Activated B cell treated with CpG ODN at 0.5 μM for 24 hours (primary cell): Measurements from ENCODE around the gene SHC2. TPM values are rescaled to one million over a fixed set of nuclear protein-coding genes. Genes with fewer than 3 reads are reported as not detected.

Source experiments
- ATAC-seq: fragments of 200-7000 bp; cut with Tn5 transposase; one replicate; pipeline ENCODE4 v1.10.0; 2021; ENCODE audit warnings: low read depth, mild to moderate bottlenecking, moderate library complexity
- CTCF ChIA-PET: fragments of 350-600 bp; sonication (Branson Sonifier 250); formaldehyde crosslinking; loops from one replicate; lab custom pipeline; 2021; ENCODE audit warnings: antibody characterized with exemption; lab: Charles Lee
- POLR2A ChIA-PET: fragments of 350-600 bp; sonication (Branson Sonifier 250); formaldehyde crosslinking; loops from one replicate; lab custom pipeline; 2021; ENCODE audit warnings: antibody characterized with exemption; lab: Charles Lee
- DNase-seq: peaks from one replicate; pipeline ENCODE4 v3.0.0; 2022
- H3K27ac Mint-ChIP-seq: one replicate; pipeline ENCODE4 v1.8.0; 2020; ENCODE audit warnings: mixed read lengths
- H3K27me3 Mint-ChIP-seq: one replicate; pipeline ENCODE4 v1.8.0; 2021; ENCODE audit warnings: mixed read lengths
- H3K36me3 Mint-ChIP-seq: one replicate; pipeline ENCODE4 v1.8.0; 2021; ENCODE audit warnings: low read depth, mixed read lengths
- H3K4me1 Mint-ChIP-seq: one replicate; pipeline ENCODE4 v1.8.0; 2021; ENCODE audit warnings: mixed read lengths
- H3K4me3 Mint-ChIP-seq: one replicate; pipeline ENCODE4 v1.8.0; 2020; ENCODE audit warnings: mild to moderate bottlenecking, mixed read lengths
- H3K9me3 Mint-ChIP-seq: one replicate; pipeline ENCODE4 v1.8.0; 2020; ENCODE audit warnings: mixed read lengths
- intact Hi-C: fragments of 100-400 bp; cut with micrococcal nuclease; formaldehyde crosslinking; loops from one replicate; pipeline ENCODE4 v1.15.1; 2024
- total RNA-seq: library from RNA; stranded (reverse); gene quantifications from 2 replicates; pipeline ENCODE4 v1.2.3, GENCODE V29; 2022
- TF ChIP-seq, protein P1 (sequence below): fragments of 200-600 bp; IDR thresholded peaks from one replicate; pipeline ENCODE4 v1.8.0; 2022; ENCODE audit warnings: antibody characterized with exemption, mild to moderate bottlenecking

Gene SHC2
- total RNA-seq, 1 donor from 2014 or later: not detected

DNA sequence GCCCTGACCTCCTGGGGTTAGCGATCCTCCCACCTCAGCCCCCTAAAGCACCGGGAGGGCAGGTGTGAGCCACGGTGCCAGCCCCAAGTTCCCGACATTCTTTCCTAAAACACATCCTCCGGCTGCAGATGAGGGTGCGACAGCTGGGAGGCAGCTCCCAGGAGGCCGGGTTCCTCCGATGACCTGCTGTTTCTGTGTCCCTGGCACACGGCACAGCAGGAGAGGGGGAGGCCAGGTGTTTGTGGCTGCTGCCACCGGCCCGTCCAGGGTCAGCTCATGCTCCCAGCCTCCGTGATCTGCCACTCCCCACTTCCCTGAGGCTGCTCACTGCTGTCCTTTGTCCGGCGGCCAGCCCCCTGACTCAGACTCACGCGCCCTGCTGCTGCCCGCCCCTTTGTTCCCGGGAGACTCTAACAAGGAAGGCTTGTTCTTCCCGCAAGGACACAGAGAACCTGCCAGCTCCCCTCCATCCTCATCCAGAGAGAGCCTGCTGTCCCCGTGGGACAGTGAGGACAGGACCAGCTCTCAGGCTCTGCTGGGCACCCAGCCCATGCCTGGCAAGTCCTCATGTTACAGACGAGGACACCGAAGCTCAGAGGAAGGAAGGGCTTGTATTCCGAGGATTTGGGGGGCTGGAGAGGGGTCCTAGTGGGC, 24.9 kb upstream of the SHC2 start:
- no peak for ATAC-seq
- ChIA-PET POLR2A (no interaction called here), CTCF (interaction anchor here (0.9 kb wide), 1 partner anchor 25 kb away, joined by 3 read pairs; no protein-coding TSS in a partner anchor)
- peaks cover 7% of the 10 kb centered on the region for H3K9me3 Mint-ChIP-seq
- DNase-seq: no peak
- H3K27ac Mint-ChIP-seq: no peak overlapping the region
- no peaks in the 10 kb centered on the region for H3K36me3 Mint-ChIP-seq
- no peak overlapping the region for H3K4me3 Mint-ChIP-seq
- TF ChIP-seq, protein P1, sequence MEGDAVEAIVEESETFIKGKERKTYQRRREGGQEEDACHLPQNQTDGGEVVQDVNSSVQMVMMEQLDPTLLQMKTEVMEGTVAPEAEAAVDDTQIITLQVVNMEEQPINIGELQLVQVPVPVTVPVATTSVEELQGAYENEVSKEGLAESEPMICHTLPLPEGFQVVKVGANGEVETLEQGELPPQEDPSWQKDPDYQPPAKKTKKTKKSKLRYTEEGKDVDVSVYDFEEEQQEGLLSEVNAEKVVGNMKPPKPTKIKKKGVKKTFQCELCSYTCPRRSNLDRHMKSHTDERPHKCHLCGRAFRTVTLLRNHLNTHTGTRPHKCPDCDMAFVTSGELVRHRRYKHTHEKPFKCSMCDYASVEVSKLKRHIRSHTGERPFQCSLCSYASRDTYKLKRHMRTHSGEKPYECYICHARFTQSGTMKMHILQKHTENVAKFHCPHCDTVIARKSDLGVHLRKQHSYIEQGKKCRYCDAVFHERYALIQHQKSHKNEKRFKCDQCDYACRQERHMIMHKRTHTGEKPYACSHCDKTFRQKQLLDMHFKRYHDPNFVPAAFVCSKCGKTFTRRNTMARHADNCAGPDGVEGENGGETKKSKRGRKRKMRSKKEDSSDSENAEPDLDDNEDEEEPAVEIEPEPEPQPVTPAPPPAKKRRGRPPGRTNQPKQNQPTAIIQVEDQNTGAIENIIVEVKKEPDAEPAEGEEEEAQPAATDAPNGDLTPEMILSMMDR: no peak
- H3K27me3 Mint-ChIP-seq: peaks cover 8% of the 10 kb centered on the region
- intact Hi-C loops: no loop called here
- peaks cover 10% of the 10 kb centered on the region for H3K4me1 Mint-ChIP-seq

DNA sequence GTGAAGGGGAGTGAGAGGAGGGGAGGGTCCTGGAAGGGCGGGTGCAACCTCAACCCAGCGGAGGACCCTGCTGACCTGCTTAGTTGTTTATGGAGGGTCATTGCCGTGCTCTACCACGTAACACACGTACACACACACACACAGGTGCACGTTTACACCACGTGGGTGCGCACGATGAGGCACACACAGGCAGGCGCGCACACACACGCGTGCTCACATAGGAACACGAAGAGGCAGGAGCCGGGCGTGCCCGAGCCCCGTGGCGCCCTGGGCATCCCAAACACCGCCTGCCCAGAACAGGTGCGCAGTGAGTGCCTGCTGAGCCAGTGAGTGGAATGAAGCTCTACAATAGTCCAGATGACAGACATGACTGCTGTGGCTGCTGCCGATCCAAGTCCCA, 24.2 kb upstream of the SHC2 start:
- Mint-ChIP-seq H3K4me3 (no peak overlapping the region), H3K27me3 (peaks cover 8% of the 10 kb centered on the region), H3K36me3 (no peaks in the 10 kb centered on the region), H3K27ac (no peak overlapping the region), H3K9me3 (peaks cover 14% of the 10 kb centered on the region), H3K4me1 (peaks cover 13% of the 10 kb centered on the region)
- ChIA-PET POLR2A (no interaction called here), CTCF (interaction anchor here (0.9 kb wide), 1 partner anchor 26 kb away, joined by 3 read pairs; no protein-coding TSS in a partner anchor)
- DNase-seq (no peak), ATAC-seq (no peak)
- TF ChIP-seq, protein P1: no peak
- intact Hi-C loops: no loop called here

DNA sequence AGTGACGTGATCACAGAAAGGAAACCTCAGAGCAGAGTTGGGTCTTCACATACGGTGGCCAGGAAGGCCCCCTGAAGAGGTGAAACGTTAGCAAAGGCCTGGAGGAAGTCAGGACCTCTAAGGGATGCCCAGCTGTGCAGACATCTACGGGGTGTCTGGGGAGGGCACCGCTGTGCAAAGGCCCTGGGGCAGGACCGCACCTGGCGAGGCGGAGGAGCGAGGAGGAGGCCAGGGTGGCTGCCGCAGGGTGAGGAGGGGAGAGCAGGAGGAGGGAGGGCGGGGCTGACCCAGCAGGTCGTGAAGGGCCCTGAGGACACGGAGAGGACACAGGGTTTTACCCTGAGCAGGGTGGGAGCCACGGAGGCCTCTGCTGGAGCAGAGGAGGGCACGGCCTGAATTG, 23.7 kb upstream of the SHC2 start:
- TF ChIP-seq, protein P1: no peak
- Mint-ChIP-seq H3K9me3 (peaks cover 14% of the 10 kb centered on the region), H3K27me3 (peaks cover 8% of the 10 kb centered on the region), H3K4me3 (no peak overlapping the region), H3K27ac (no peak overlapping the region), H3K4me1 (peaks cover 11% of the 10 kb centered on the region), H3K36me3 (no peaks in the 10 kb centered on the region)
- intact Hi-C loops: no loop called here
- DNase-seq (no peak), ATAC-seq (no peak)
- CTCF ChIA-PET: no interaction called here
- POLR2A ChIA-PET: no interaction called here

DNA sequence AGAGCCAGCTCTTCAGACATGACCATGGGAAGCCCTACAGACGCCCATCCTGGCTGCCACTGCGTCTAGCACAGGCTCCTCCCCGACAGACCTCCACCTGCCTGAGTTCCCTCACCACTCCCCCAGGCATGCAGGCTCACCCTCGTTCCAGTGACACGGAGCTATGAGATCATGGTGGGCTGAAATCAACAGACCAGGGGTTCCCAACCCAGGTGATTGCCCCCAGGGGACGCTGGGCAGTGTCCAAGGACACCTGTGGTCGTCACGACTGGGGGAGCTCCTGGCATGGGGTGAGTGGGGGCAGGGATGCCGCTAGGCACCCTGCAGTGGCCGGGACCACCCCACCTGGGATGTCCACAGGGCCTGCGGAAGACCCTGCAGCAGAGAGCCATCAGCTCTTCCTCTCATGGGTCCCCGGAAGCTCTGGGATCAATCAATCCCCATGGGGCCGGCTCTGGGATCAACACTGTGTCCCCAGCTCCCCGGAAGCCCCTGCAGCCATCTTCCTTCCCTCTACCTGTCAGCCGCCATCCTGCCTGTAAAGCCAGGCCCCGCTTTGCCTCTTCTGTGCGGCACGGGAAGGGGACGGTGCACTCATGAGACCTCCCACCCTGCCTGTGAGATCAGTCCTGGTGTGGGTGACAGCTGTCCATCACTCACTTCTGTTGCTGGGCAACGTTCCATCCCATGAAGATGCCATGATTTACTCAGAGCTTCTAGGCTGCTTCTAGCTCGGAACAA, 22.7 kb upstream of the SHC2 start:
- POLR2A ChIA-PET: no interaction called here
- CTCF ChIA-PET: no interaction called here

More for the DNA sequence above, 22.7 kb upstream of the SHC2 start:
- intact Hi-C loops: no loop called here
- Mint-ChIP-seq H3K4me1 (peaks cover 10% of the 10 kb centered on the region), H3K9me3 (peaks cover 14% of the 10 kb centered on the region), H3K4me3 (no peak overlapping the region), H3K36me3 (no peaks in the 10 kb centered on the region), H3K27ac (no peak overlapping the region), H3K27me3 (peaks cover 8% of the 10 kb centered on the region)
- TF ChIP-seq, protein P1: no peak
- DNase-seq (no peak), ATAC-seq (no peak)
